ENCODE results near the gene CDC27. TPM values are rescaled to one million over a fixed set of nuclear protein-coding genes. Genes with fewer than 3 reads are reported as not detected.
A peak's percentile ranks its signal among the peaks of the same experiment; 100 is the strongest.
"Not testable (repeated sequence)": the region's sequence is repeated elsewhere in the genome, so short reads cannot be mapped to it uniquely, and the experiment has no call there.

The CDC27 gene
- total RNA-seq, 1 experiment from 2014 or later, result 83.3 TPM

DNA sequence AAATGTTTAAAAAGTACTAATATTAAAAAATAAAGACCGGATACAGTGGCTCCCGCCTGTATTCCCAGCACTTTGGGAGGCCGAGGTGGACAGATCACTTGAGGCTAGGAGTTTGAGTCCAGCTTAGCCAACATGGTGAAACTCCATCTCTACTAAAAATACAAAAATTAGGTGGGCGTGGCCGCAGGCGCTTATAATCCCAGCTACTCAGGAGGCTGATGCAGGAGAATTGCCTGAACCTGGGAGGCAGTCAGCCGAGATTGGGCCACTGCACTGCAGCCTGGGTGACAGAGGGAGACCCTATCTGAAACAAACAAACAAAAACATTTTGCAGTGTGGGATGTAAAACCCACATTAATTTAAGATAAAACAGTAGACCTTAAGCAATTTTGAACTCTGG, 11.8 kb downstream of the CDC27 start (continued):
- TF ChIP-seq FOXJ3 (CRISPR knock-in tag; IDR thresholded peaks at IDR 0.05; ENCODE audit: borderline replicate concordance), result no peak

DNA sequence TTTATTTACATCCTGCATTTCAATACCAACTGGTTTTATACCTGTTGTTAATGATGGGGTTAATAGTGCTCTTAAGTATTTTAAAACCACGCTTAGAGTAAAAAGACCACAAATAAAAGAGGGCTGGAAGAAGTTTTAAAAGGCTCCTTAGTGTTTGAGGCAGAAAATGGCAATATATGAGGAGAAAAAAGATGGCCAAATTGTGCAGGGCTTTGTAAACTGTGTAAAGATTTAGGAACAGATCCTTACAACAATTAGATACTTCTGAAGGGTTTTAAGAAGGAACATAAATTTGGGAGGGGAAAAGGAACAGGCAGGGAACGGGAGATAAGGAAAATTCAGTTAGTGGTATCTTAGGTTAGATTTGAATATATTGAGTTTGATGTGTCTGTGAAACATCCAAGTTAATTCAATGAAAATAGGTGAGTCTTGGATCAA, 12.7 kb downstream of the CDC27 start:
- H3K4me1 Mint-ChIP-seq, result peaks cover 28% of the 10 kb centered on the region
- H3K27me3 Mint-ChIP-seq (ENCODE audit: low read depth), result no peaks in the 10 kb centered on the region
- DNase-seq (ENCODE audit: low spot score), result no peak
- ATAC-seq, result no peak
- H3K9me3 Mint-ChIP-seq, result no peaks in the 10 kb centered on the region
- peak overlapping the region; percentile 81 for H3K27ac Mint-ChIP-seq
- CTCF ChIA-PET, result no interaction called here
- no peak overlapping the region for H3K4me3 Mint-ChIP-seq
- TF ChIP-seq IRF2 (CRISPR knock-in tag; IDR thresholded peaks at IDR 0.05; ENCODE audit: borderline replicate concordance, low read depth) (no peak), ZBTB43 (CRISPR knock-in tag; IDR thresholded peaks at IDR 0.05) (no peak), ZBTB21 (CRISPR knock-in tag; IDR thresholded peaks at IDR 0.05; ENCODE audit: borderline replicate concordance) (no peak), ZNF423 (CRISPR knock-in tag; IDR thresholded peaks at IDR 0.05) (no peak), ETV6 (CRISPR knock-in tag; IDR thresholded peaks at IDR 0.05) (no peak), ZNF138 (CRISPR knock-in tag; conservative IDR thresholded peaks at IDR 0.05) (no peak), ARID4B (CRISPR knock-in tag; IDR thresholded peaks at IDR 0.05; ENCODE audit: borderline replicate concordance) (no peak), MYBL2 (CRISPR knock-in tag; IDR thresholded peaks at IDR 0.05) (no peak), ATF3 (CRISPR knock-in tag; conservative IDR thresholded peaks at IDR 0.05) (no peak), JUN (CRISPR knock-in tag; IDR thresholded peaks at IDR 0.05) (no peak), NFATC4 (CRISPR knock-in tag; IDR thresholded peaks at IDR 0.05) (no peak), EMX1 (CRISPR knock-in tag; IDR thresholded peaks at IDR 0.05) (no peak), PRRX2 (CRISPR knock-in tag; IDR thresholded peaks at IDR 0.05) (no peak), NFYB (CRISPR knock-in tag; conservative IDR thresholded peaks at IDR 0.05; ENCODE audit: low read depth) (no peak), ZNF396 (CRISPR knock-in tag; IDR thresholded peaks at IDR 0.05; ENCODE audit: borderline replicate concordance) (no peak), NR2C2 (CRISPR knock-in tag; IDR thresholded peaks at IDR 0.05) (no peak), FOXK1 (CRISPR knock-in tag; IDR thresholded peaks at IDR 0.05) (no peak)
- TF ChIP-seq, protein P1, sequence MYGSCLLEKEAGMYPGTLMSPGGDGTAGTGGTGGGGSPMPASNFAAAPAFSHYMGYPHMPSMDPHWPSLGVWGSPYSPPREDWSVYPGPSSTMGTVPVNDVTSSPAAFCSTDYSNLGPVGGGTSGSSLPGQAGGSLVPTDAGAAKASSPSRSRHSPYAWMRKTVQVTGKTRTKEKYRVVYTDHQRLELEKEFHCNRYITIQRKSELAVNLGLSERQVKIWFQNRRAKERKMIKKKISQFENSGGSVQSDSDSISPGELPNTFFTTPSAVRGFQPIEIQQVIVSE (CRISPR knock-in tag; IDR thresholded peaks at IDR 0.05; ENCODE audit: borderline replicate concordance), result no peak
- POLR2A ChIA-PET, result no interaction called here
- peaks cover 13% of the 10 kb centered on the region for H3K36me3 Mint-ChIP-seq

DNA sequence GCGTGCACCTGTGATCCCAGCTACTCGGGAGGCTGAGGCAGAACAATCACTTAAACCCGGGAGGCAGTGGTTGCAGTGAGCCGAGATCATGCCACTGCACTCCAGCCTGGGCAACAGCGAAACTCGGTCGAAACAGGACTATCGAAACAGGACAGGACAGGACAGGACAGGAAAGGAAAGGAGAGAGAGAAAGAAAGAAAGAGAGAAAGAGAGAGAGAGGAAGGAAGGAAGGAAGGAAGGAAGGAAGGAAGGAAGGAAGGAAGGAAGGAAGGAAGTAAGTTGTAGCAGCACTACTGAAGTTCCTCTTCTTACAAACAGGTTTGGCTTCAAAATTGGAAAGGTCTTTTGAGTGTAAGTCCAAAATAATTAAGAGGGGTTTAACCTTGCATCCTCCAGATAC, 14.3 kb downstream of the CDC27 start:
- DNase-seq (ENCODE audit: low spot score); H3K9me3 Mint-ChIP-seq; POLR2A ChIA-PET; ATAC-seq; H3K4me3 Mint-ChIP-seq; H3K27ac Mint-ChIP-seq; H3K27me3 Mint-ChIP-seq (ENCODE audit: low read depth); CTCF ChIA-PET: not testable (repeated sequence)
- Mint-ChIP-seq H3K4me1 (peaks cover 30% of the 10 kb centered on the region), H3K36me3 (peaks cover 14% of the 10 kb centered on the region)

Measured in WTC11 (cell line).